A549 treated with Mapracorat at 1 μM for 4 hours (cell line): ENCODE measurements around the gene NHSL2. TPM values are rescaled to one million over a fixed set of nuclear protein-coding genes. Genes with fewer than 3 reads are reported as not detected.

Experiments used
- total RNA-seq: library from RNA; stranded (reverse); fragments of 200-300 nt; extraction: Qiagen RNA extraction; gene quantifications from 5 replicates; pipeline ENCODE4 v1.2.3, GENCODE V29; 2022

NHSL2 gene
- total RNA-seq: 0.25 to 0.52 TPM (median 0.27 TPM) in 5 replicates

DNA sequence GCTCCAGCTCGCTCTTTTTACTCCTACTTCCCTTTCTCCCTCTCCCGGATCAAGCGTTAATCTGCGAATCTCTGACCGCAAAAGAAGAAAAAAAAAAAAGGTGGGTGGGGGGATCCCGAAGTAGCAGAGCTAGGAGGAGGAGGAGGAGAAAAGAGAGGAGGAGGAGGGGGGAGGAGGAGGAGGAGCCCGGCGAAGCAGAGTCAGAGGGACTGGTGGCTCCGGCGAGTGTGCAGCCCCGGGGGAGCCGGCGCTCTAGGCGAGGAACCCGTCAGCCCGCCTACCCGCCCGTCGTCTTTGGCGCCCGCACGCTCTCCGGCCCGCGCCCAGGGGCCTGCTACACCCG, at the start of gene NHSL2:
TSS of gene NHSL2 (plus strand) at position 203 of the 343 bp plus-strand sequence.

DNA sequence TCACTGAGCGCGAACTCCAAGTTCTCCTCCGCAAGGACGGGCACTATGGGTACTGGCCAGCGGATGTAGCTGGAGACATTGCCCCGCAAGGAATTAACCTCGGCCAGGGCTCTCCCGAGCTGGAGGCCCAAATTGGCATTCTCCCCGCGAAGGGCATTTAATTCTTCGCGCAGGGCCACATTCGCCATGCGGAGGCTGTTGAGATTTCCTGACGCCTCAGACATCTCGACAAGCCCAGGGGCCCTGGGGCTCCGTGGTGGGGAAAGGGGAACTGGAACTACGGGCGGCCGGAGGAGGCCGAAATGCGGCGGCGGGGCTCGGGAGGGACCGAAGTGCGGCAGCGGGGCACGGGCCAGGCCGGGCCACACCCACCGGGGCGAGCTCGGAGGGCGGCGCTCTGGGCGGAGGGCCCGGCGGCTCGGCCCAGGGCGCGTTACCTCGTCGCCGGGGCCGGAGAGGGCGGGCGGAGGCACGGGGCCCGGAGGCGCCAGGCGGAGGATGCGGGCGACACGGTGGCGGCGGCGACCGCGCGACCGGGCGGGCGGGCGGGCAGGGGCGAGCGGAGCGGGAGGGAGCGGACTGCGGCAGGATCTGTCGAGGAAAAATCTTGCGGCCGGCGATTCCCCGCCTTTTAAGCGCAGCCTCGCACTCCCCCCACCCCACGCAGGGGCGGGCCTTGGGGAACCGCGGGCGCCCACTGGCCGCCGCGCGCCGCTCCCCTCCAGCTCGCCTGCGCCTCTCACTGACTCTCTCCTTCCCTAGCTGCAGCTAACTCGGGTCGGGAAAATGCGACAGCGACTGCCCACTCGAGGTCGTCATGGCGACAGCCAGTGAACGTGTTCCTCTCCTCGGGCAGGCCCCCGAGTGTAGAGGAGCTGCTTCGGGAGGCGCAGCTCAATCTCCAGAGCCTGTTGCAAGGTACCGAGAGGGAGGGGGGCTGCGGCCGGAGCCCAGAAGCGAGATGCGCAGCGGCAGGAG, 221.0 kb downstream of the NHSL2 start, which contains the start of gene RTL5:
TSS of gene RTL5 (minus strand) at position 599 of the 978 bp plus-strand sequence.

DNA sequence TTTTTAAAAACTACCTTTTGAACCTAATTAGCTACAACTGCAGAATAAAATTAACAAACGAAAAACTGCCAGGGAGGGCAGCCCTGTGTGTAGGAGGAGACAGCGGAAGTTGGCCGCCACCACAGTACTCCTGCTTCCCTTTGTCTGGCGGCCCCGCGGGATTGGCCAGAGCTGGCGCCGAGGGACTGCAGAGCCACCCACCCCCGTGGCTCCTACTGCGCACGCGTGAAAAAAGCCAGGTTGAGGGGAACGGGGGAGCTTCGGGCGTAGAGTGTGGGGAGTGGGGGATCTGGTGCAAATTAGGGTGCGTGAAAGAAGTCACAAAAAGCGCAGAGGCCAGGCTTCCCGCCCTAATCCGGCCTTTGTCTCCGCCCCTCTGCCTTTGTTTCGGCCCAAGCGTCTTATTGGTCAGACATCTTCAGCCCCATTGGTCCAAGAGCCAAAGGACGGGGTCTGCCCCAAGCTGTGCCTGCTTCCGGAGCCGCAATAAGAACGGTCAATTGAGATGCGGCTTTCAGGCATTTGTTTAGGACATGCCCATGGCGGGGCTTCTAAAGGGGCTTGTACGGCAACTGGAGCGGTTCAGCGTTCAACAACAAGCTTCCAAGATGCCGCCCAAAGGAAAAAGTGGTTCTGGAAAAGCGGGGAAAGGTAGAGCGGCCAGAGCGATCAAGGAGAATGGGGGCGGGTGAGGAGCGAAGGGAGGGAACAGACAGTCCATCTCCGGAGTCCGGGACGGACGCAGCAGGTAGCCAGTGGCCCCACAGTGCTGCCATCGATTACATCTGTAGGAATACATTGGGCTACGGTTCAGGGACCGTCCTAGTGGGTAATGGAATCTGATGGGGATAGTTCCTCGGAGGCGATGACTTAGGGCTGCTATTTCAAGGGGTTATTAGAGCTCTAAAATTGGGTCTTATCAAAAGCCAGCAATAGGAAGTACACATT, 270.8 kb downstream of the NHSL2 start, which contains the start of gene PIN4:
TSS of gene PIN4 (plus strand) at position 580 of the 948 bp plus-strand sequence. CDS start at position 609, 29 bp downstream.

Other genes starting within 250 kb of the NHSL2 start
- gene CXorf49, start 192.6 kb upstream of the NHSL2 start, total RNA-seq: not detected in 5 replicates
- gene CXorf49B, start 147.5 kb upstream of the NHSL2 start, total RNA-seq: not detected in 5 replicates
- 2.1 to 2.4 TPM (median 2.3 TPM) in 5 replicates for gene RTL5, start 221.1 kb downstream of the NHSL2 start, total RNA-seq